NCI-H1092 treated with DMSO at 0.1 percent for 48 hours (cell line): ENCODE data around the gene MKNK1.

ENCODE experiments used
- DNase-seq: peaks from one replicate; lab custom pipeline; 2025; lab: John Stamatoyannopoulos, UW

The MKNK1 gene

DNA sequence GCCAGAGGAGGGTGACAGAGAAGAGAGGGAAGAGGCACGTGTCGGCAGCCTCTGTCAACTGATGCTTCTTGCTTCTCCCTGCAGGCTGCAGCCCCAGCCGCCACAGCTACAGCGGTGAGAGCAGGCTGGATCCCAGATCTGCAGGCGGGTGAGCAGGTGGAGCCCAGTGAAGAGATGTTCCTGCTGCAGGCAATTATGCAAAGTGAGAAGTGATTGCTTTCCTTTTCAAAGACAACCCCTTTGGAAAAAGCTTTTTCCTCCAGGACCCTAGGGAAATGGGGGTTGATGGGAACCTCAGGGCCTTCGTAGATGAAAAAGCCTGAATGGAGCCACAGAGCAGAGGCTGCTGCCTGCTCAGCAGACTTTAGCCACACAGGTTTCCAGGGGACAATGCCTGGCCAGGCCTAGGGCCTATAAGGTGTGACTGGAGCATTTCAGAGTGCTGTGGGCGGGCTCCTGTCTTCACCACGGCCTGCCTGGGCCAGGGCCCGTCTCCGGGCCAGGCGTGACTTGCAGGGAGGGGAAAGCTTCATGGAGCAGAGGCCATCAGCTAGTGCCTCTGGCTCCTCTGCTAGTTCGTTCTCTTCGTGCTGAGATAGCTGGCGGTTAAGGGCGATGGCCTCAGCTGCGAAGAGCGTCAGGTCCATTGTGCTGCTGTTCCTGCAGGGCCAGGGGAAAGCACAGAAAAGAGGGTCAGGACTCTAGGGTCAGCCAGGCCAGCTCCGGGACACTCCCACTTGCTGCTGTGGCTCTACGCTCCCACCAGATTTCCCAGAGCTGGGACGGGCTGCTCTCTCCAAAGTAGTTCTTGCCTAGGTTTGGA lies 45.7 kb downstream of the MKNK1 start:
- no peak for DNase-seq

DNA sequence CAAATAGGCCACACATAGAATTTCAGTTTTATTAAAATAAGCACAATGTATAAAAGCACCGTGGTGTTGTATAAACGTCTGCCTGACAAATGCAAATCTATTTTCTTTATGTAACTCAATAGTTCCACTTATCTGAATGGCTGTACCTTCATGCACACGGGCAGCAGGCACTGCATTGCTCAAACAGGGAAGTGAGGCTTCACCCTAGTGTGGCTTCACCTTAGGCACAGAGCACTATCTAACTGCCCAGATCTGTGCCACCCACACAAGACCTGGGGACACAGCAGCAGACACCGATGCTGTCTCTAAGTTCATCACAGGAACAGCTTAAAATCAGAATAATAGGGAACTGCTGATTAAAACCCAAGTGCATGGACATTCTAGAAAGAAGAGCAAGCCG lies 46.7 kb downstream of the MKNK1 start:
- DNase-seq, result no peak

DNA sequence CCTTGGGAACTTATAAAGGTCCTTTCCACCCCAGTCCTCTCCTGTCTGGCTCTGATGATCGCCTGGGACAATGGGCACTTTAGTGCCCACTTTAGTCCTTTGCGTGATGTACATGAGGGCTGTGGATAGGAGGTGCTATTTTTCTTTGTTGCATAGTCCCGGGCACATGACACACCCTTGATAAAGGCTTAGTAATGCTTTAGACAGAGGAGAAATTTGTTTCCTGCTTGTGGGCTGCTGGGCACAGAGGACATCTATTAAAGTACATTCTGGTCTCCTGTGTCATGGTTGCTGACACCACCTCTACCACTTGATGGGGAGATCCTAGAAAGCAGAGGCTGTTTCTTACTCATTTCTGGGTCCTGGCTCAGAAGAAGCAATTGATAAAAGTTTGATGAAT lies 47.2 kb downstream of the MKNK1 start:
- no peak for DNase-seq

GRCh38 chr1:46555826-46556619 lies 48.0 kb downstream of the MKNK1 start:
- no peak for DNase-seq

DNA sequence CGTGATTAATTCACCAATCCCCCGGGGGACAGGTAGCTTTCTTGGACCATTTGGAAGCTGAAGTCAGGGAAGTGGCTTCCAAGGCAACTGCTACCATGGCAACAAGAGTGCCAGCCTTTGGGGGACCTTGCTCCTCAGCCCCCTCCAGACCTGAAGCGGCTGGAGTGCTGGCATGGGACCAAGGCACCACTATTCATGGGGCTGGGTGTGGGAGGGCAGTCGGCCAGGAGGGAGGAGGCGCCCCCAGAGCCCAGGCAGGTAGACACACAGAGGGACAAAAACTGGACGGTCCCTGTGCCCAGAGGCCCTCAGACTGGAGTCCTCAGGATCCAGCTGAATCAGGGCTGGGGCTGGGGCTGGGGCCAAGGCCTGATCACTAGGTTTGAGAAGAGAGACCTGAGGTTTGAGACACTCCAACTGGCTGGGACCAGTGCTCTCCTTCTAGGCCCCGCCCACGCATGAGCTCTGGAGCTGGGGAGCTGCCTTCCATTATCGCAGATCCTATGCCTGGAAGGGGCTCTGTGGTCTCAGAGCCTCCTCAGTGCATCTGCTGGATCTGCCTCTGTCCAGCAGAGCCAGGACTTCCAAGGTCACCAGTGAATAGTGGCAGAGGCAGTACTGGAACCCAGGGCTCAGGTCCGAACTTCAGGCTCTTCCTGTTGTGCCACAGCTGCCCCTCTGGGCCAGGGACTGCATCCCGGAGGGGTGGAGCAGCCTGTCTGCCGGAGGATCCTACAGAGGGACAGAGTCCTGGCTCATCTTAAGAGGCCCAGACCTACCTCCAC lies 49.3 kb downstream of the MKNK1 start:
- peak; percentile 46 for DNase-seq

DNA sequence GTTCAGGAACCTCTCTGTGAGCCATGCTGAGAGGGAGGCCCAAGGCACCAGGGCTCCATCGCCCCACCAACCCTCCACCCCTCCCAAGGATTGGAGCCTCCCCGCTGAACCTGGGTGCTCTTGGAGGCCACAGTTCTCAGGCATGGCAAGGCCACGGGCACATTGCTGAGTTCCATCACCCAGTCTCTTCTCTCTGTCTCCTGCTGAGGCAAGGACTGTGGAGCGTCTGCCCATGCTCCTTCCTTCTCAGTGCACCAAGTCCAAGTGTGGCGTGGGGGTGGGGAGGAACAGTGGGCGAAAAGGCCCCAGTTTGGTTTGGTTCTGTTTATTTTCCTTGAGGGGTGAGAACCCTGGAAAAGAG lies 49.9 kb downstream of the MKNK1 start:
- no peak for DNase-seq

DNA sequence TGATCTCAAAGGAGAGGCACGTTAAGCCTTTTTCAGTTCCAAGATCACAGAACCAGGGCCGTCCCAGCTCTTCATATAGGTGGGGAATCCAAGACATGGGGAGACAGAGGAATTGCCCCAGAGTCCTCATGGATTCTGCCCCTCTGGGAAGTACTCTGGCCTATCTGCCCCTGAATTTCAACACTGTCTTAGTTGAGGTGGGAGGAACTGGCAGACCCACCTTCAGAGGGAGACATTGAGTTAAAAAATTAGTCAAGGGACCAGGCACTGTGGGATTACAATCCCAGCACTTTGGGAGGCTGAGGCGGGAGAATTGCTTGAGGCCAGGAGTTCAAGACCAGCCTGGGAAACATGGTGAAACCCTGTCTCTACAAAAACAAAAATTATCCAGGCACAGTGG lies 50.6 kb downstream of the MKNK1 start:
- DNase-seq, result no peak

- DNase-seq, result no peak
These were observed 51.5 kb downstream of the MKNK1 start for GRCh38 chr1:46552357-46553237.

DNA sequence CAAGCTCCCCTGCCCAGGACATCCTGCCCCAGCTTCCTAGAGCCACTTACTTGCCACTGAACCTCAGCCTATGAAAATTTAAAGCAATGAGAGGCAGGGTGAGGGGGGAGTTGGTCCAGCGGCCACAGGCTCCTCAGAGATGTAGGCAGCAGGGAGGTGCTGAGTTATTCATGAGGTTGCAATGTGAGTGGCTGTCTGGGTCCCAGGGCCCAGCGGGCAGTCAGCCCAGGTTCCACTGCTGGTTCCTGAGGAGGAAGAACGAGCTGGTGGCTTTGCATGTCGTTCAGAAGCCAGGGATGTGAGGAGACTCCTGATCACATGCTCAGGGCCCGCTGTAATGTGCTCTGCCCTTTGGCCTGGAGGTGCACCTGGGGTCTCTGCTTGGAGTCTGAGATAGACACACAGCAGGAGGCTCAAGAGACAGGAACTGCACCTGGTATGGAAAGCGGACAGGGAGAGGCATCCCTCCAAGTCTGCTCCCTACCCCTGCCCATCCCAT lies 52.4 kb downstream of the MKNK1 start, which contains the start of gene KNCN:
Gene KNCN (minus strand): TSS at position 51 of the 499 bp plus-strand sequence. CDS start 432 bp downstream, outside the sequence.
- DNase-seq, result no peak

GRCh38 chr1:46550751-46551231 lies 53.3 kb downstream of the MKNK1 start:
- DNase-seq, result no peak

- peak; percentile 2 for DNase-seq
These were observed 54.1 kb downstream of the MKNK1 start for GRCh38 chr1:46549697-46550681.

- DNase-seq, result peak; percentile 21
These were observed 56.3 kb downstream of the MKNK1 start for GRCh38 chr1:46547481-46548383.

GRCh38 chr1:46546210-46546609 lies 57.9 kb downstream of the MKNK1 start:
- DNase-seq, result no peak

DNA sequence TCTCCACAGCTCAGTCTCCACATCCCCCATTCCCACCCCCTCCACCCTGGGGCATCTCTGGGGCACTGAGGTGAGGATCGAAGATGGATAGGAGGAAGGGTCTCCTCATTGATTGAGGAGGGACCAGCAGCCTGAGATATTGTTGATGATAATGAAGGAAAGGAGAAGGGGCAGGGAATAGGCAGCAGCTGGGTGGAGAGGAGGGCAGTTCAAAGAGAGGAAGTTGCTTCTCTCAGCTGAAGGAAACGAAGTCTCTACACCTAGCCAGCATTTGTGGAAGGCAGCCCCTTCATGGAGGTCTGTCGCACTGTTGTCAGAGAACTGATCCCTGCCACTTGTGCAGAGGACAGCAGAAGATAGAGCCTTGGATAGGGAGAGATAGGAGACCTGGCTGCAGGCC lies 58.3 kb downstream of the MKNK1 start:
- no peak for DNase-seq

- no peak for DNase-seq
These were observed 59.4 kb downstream of the MKNK1 start for GRCh38 chr1:46544561-46545240.

DNA sequence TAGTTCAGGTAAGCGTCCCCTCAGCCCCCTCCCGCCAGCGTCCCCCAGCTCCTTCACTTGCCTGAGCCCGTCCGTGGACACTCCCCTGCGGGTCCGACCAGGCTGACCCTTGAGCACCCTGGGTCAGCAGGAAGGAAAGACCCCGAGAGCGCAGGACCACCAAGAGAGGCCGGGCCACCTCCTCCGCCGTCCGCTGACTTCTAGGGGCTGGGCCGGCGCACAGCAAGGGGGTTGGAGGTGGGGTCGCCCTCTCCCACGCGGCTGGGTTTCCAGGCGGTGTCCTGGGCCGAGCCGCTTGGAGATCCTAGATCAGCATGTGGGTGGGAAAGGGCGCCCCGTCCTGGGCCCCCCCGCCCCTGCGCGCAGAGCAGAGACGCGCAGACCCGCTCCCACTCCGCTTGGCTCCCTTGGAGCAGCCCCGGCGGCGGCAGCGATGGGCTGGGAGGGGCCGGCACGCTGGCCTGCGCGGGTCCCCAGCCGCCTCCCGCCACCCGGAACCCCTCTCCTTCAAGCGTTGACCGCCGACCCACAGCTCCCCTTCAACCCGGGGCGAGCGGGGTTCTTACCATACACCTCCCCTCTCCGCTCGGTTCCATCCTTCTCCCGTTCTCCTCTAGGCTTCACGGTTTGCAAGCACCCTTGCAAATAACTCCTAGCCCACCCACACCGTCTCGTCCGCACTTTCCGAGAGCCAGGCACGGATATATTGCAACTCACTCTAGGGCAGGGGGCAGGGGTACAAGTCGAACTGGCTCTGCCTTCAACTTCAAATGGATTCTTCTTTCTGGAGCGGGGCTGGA lies 60.1 kb downstream of the MKNK1 start:
- no peak for DNase-seq

DNA sequence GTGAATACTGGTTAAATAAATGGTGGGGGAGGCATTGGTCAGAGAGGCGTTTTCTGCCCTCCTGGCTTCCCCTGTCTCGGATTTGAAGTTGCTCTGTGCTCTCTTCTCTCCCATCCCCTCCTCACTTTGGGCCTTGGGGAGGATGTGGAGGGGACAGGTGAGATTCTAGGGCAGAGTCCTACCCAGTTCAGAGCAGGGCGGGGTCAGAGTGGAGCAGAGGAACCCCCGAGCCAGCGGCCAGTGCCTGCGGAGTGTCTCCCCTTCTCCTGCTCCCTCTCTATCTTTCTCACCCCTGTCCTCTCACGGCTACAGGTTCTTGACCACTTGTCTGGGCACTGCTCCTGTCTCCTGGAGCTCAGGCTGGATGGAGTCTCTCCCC lies 60.7 kb downstream of the MKNK1 start:
- DNase-seq, result no peak
